ENCODE measurements around the gene TRIM22.
"Not testable (repeated sequence)": the region's sequence is repeated elsewhere in the genome, so short reads cannot be mapped to it uniquely, and the experiment has no call there.

TRIM22 gene

GRCh38 chr11:5705688-5706087, 16.1 kb downstream of the TRIM22 start:
- Histone ChIP-seq H3K79me2 (ENCODE audit: low read length) (no peaks in the 10 kb centered on the region), H2AFZ (ENCODE audit: low read depth, low read length) (no peak overlapping the region), H3K27me3 (ENCODE audit: low read depth, low read length) (no peaks in the 10 kb centered on the region), H3K27ac (ENCODE audit: low read length) (no peak overlapping the region), H3K4me2 (ENCODE audit: low read length) (no peak overlapping the region), H3K9ac (ENCODE audit: low read length) (no peak overlapping the region), H4K20me1 (ENCODE audit: insufficient read depth, low read length) (no peaks in the 10 kb centered on the region), H3K9me3 (ENCODE audit: insufficient read depth, low read length) (no peaks in the 10 kb centered on the region), H3K36me3 (replicated peaks; ENCODE audit: low read depth, low read length) (peaks cover 27% of the 10 kb centered on the region), H3K4me1 (ENCODE audit: low read length) (peaks cover 10% of the 10 kb centered on the region), H3K4me3 (ENCODE audit: low read length) (no peak overlapping the region)
- TF ChIP-seq CTCF (IDR thresholded peaks at IDR 0.05; ENCODE audit: low read depth, low read length) = no peak

GRCh38 chr11:5712507-5712906, 22.9 kb downstream of the TRIM22 start:
- Histone ChIP-seq H3K36me3 (replicated peaks; ENCODE audit: low read depth, low read length) (peaks cover 2% of the 10 kb centered on the region), H3K79me2 (ENCODE audit: low read length) (no peaks in the 10 kb centered on the region), H3K4me1 (ENCODE audit: low read length) (no peaks in the 10 kb centered on the region), H3K27me3 (ENCODE audit: low read depth, low read length) (no peaks in the 10 kb centered on the region), H3K4me3 (ENCODE audit: low read length) (no peak overlapping the region), H3K27ac (ENCODE audit: low read length) (no peak overlapping the region), H4K20me1 (ENCODE audit: insufficient read depth, low read length) (no peaks in the 10 kb centered on the region), H3K4me2 (ENCODE audit: low read length) (no peak overlapping the region), H3K9me3 (ENCODE audit: insufficient read depth, low read length) (no peaks in the 10 kb centered on the region), H2AFZ (ENCODE audit: low read depth, low read length) (no peak overlapping the region), H3K9ac (ENCODE audit: low read length) (no peak overlapping the region)
- TF ChIP-seq CTCF (IDR thresholded peaks at IDR 0.05; ENCODE audit: low read depth, low read length) (peak; percentile 53), EZH2phosphoT487 (IDR thresholded peaks at IDR 0.05; ENCODE audit: low read depth) (no peak)

GRCh38 chr11:5713695-5714094, 24.1 kb downstream of the TRIM22 start:
- H3K27ac ChIP-seq (ENCODE audit: low read length) = no peak overlapping the region
- no peaks in the 10 kb centered on the region for H4K20me1 ChIP-seq (ENCODE audit: insufficient read depth, low read length)
- no peak overlapping the region for H3K4me3 ChIP-seq (ENCODE audit: low read length)
- H3K79me2 ChIP-seq (ENCODE audit: low read length) = no peaks in the 10 kb centered on the region
- H3K9ac ChIP-seq (ENCODE audit: low read length) = no peak overlapping the region
- H3K4me1 ChIP-seq (ENCODE audit: low read length) = no peaks in the 10 kb centered on the region
- no peaks in the 10 kb centered on the region for H3K27me3 ChIP-seq (ENCODE audit: low read depth, low read length)
- no peaks in the 10 kb centered on the region for H3K9me3 ChIP-seq (ENCODE audit: insufficient read depth, low read length)
- H3K4me2 ChIP-seq (ENCODE audit: low read length) = no peak overlapping the region
- no peak overlapping the region for H2AFZ ChIP-seq (ENCODE audit: low read depth, low read length)
- H3K36me3 ChIP-seq (replicated peaks; ENCODE audit: low read depth, low read length) = peaks cover 2% of the 10 kb centered on the region
- TF ChIP-seq EZH2phosphoT487 (IDR thresholded peaks at IDR 0.05; ENCODE audit: low read depth) (no peak), CTCF (IDR thresholded peaks at IDR 0.05; ENCODE audit: low read depth, low read length) (no peak)

GRCh38 chr11:5716518-5716917, 26.9 kb downstream of the TRIM22 start:
- not testable (repeated sequence) for H3K9me3 ChIP-seq (ENCODE audit: insufficient read depth, low read length); H3K27me3 ChIP-seq (ENCODE audit: low read depth, low read length); H3K4me3 ChIP-seq (ENCODE audit: low read length); H4K20me1 ChIP-seq (ENCODE audit: insufficient read depth, low read length); H3K36me3 ChIP-seq (replicated peaks; ENCODE audit: low read depth, low read length); H3K79me2 ChIP-seq (ENCODE audit: low read length); H2AFZ ChIP-seq (ENCODE audit: low read depth, low read length); H3K9ac ChIP-seq (ENCODE audit: low read length); H3K27ac ChIP-seq (ENCODE audit: low read length); H3K4me2 ChIP-seq (ENCODE audit: low read length); H3K4me1 ChIP-seq (ENCODE audit: low read length)
